Measurements from ENCODE around the gene CLTB.

DNA sequence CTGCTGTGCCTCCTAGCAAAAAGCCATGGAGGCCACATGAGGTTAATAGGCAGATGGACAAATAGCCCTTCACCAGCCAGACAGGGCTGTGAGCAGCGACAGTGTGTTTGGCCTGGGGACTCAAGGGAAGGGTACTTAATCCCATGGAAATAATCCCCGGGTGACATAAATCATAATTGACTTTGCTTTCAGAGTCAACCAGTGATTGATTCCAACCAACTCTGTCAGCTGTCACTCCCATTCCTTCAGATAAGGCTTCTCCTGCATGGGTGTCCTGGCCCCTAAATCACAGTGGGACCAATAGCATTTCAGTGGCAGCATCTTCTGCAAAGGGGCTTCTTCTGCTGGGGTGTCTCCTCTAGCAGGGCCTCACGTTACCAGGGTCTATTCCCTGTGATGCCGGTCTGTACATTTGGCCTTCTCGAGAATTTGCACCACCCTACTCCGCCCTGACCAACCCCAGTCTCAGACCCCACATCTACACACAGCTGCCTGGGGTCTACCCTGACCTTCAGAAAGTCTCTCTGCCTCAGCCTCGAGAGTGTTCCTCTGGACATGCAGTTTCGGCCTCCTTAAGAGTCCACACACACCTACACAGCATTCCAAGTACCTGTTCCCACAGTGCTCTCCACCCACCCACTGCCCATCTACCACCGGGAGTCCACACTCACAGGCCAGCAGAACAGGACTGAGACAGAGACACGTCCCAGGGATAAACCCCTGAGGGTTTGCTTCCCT lies 3.7 kb downstream of the CLTB start:
- TF ChIP-seq SUZ12 (IDR thresholded peaks at IDR 0.05; ENCODE audit: extremely low read depth, insufficient read depth, insufficient read length) (no peak), ZNF274 (IDR thresholded peaks at IDR 0.05; ENCODE audit: low read depth, low read length) (no peak)

All from NT2/D1 (cell line).